H1 (cell line): ENCODE data around the gene SPACA9. TPM values are rescaled to one million over a fixed set of nuclear protein-coding genes. Genes with fewer than 3 reads are reported as not detected.

ENCODE experiments used
- CHD2 ChIP-seq: IDR thresholded peaks from 2 replicates; pipeline ENCODE4 v1.6.1; 2012; ENCODE audit warnings: low read length, improper control_type of control experiment
- RBBP5 ChIP-seq: IDR thresholded peaks from 2 replicates; pipeline ENCODE4 v1.7.1; 2012; ENCODE audit warnings: low read depth, mild to moderate bottlenecking, inconsistent platforms, low read length, moderate library complexity, borderline replicate concordance
- TBP ChIP-seq: IDR thresholded peaks from 2 replicates; pipeline ENCODE4 v1.6.1; 2011; ENCODE audit warnings: low read depth, low read length, improper control_type of control experiment
- YY1 ChIP-seq: IDR thresholded peaks from 2 replicates; pipeline ENCODE4 v1.6.1; 2011; ENCODE audit warnings: low read depth, mild to moderate bottlenecking, low read length
- polyA plus RNA-seq, 7 experiments: library from polyadenylated mRNA; depleted of rRNA in 3 of 7; stranded (reverse) in 5 of 7; unstranded in 2 of 7; fragments of >200 nt in 5 of 7; fragments of 200-250 nt in 2 of 7; gene quantifications; 1 replicate in 5 of 7; 2 replicates in 1 of 7; 4 replicates in 1 of 7; pipeline versions ENCODE4 v1.2.1 to v1.2.3, GENCODE V29; 2011 to 2013; ENCODE audit warnings: missing spikeins in 2 of 7, mixed read lengths in 2 of 7
- total RNA-seq: library from RNA; stranded (reverse); fragmentation: NEBNext Ultra II Directional; extraction: Animal tissue kit (Norgen Biotek cat#: 25700); gene quantifications from 2 replicates; pipeline ENCODE4 v1.2.1, GENCODE V29; 2021

SPACA9 gene
- total and polyA plus RNA-seq, 2 of the 8 experiments (the other 6 are each of a cell fraction or from before 2014, with no cell fraction given), result 0.63 to 1.3 TPM

DNA sequence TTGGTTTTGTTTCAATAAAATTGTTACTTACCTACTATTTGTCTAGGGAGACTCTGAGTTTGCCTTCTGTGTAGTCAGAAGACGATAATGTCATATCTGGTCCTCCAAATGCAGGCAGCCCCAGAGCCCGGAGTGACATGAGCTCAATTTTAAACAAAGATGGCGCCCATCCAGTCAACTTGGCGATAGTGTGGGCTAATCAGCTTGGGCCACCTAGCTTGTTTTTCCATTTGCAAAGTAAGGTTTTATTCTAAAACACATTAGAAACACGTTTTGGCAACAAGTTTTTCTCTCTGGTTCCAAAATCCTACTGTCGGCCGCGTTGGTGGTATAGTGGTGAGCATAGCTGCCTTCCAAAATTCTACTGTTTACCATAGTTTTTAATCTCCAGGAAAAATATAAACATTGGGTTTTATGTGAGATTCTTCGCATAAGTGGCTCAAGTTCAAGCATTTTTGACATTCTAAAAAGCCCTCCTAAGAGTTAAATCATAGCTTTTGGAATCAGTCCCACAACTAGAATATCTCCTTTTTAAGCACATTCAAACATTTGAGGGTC, 52.6 kb downstream of the SPACA9 start (continued):
- no peak for TF ChIP-seq CHD2
- TF ChIP-seq RBBP5, result no peak
- no peak for TF ChIP-seq YY1
- TF ChIP-seq TBP, result no peak
